ENCODE results near the gene CALML4.

GRCh38 chr15:68152342-68152741 is 52.8 kb downstream of the CALML4 start:
- TF ChIP-seq RXRA (IDR thresholded peaks at IDR 0.05) (no peak), CTCF (IDR thresholded peaks at IDR 0.05; ENCODE audit: low read depth, low read length, missing input control) (no peak), TAF1 (conservative IDR thresholded peaks at IDR 0.05) (no peak), RAD21 (IDR thresholded peaks at IDR 0.05) (no peak), FOXA1 (IDR thresholded peaks at IDR 0.05) (no peak), REST (IDR thresholded peaks at IDR 0.05) (no peak)

Measured in liver (tissue), 3 donors.